AG10803 (cell line): ENCODE measurements around the gene FGFR2.
A peak's percentile ranks its signal among the peaks of the same experiment; 100 is the strongest.

Experiments used
- DNase-seq: peaks from one replicate; pipeline ENCODE4 v3.0.0; 2010; ENCODE audit warnings: low read depth
- H3K4me3 ChIP-seq: 2 replicates; pipeline ENCODE4 v1.5.1; 2011; ENCODE audit warnings: mild to moderate bottlenecking, low read length, control low read depth
- TF ChIP-seq, protein P1 (sequence below): conservative IDR thresholded peaks from 2 replicates; pipeline ENCODE4 v1.5.1; 2011; ENCODE audit warnings: mild to moderate bottlenecking, low read length, control low read depth, inconsistent platforms

FGFR2 gene

DNA sequence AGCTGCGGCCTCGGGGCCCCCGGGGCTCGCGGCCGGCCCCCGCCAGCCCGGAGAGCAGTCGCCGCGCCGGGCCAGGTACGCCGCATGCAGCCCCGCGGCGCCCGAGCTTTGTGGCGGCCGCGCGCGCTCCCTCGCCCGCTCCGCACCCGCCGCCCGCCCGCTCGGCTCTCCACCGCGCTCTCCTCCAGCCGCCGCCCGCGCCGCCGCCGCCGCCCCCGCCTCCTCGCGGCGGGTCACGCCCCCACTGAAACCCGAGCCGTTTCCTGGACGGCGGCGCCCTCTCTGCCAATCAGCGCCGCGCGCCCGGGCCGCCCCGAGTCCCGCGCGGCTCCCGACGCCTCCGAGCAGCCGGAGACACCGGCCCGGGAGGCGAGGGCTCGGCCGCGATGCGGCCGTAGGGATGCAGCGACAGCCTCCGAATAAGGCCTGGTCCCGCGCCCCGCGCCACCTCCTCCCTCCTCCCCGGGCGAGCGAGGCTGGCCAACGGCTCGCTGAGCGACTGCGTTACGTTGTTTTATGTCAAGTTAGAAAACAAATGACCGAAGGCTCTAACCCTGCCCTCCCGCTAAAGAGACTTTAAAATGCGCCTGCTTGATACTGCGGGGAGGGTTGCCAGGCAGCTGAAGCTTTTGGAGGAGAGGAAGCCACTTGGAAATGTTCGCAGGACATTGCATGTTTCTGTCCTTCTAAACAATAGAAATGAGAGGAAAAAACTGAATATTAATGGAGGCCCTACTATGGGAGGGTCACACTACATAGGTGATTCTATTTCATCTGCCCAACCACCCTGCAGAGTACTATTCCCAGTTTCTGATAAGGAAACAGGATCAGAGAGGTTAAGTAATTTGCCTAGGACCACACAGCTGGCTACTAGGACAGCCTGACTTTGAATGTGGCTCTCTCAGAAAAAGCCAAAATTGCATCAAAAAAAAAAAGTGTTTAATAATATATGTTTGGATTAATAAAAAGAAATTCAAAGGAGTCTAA, at the start of gene FGFR2:
FGFR2 (minus strand) TSS at position 182 of the 987 bp plus-strand sequence. CDS start 4,627 bp downstream, outside the sequence.
- TF ChIP-seq, protein P1, sequence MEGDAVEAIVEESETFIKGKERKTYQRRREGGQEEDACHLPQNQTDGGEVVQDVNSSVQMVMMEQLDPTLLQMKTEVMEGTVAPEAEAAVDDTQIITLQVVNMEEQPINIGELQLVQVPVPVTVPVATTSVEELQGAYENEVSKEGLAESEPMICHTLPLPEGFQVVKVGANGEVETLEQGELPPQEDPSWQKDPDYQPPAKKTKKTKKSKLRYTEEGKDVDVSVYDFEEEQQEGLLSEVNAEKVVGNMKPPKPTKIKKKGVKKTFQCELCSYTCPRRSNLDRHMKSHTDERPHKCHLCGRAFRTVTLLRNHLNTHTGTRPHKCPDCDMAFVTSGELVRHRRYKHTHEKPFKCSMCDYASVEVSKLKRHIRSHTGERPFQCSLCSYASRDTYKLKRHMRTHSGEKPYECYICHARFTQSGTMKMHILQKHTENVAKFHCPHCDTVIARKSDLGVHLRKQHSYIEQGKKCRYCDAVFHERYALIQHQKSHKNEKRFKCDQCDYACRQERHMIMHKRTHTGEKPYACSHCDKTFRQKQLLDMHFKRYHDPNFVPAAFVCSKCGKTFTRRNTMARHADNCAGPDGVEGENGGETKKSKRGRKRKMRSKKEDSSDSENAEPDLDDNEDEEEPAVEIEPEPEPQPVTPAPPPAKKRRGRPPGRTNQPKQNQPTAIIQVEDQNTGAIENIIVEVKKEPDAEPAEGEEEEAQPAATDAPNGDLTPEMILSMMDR, result no peak
- DNase-seq, result peak; percentile 47
- H3K4me3 ChIP-seq, result peak within 1 kb of the TSS; percentile 45

DNA sequence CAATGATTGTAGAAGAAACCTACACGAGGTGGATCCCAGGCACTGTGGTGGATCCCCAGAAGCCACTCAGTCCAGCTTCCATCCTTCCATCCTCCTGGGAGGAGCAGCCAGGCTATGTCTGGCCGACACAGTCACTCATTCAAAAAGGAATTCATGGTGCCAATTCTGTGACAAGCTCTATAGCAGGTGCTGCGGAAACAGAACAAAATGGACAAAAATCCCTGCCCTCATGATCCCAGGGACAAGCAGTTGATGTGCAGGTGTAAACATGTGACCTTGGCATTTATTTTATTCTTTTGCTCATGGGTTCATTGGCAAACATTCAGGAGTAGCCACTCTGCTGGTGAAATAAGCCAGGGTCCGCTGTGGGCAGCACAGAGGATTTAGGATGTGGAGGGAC, 49.2 kb upstream of the FGFR2 start:
- TF ChIP-seq, protein P1, result no peak
- no peak for DNase-seq
- H3K4me3 ChIP-seq, result no peak overlapping the region

DNA sequence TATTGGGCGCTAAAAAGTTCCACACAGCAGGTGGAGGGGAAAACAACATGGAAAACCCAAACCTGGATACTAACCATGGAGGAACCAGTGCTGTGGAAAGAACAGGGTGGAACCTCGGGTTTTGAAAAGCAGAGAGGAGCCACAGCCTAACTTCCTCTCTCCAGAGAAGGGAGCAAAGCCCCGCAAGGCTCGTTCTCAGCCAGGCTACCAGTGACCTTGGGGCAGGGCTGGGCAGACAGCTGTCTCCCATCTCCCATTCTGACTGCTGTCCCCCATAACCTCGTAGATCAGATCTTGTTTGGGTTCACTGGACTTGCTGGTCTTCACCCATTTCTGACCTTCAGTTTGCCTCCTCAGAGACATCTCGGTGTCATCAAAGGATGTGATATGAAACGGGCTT, 47.5 kb upstream of the FGFR2 start:
- TF ChIP-seq, protein P1, result no peak
- no peak for DNase-seq
- no peak overlapping the region for H3K4me3 ChIP-seq

DNA sequence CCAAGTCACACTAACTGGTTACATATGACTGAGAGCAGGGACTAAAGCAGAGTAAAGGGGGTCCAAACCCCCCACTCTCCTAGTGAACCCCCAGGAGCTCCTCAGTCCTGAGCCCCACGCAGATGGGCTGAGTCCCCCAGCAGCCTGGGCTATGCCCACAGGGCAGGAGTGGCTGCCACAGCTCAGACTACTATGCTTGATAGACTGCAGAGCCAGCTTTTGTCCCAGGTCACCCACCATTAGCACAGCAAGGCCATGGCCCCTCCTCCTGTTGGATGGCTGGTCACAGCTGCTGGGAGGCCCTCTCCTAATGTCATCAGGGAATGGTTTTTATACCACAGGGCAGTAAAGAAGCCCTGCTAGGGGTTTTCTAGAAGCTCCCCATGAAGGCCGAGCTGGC, 46.3 kb upstream of the FGFR2 start:
- TF ChIP-seq, protein P1, result no peak
- H3K4me3 ChIP-seq, result no peak overlapping the region
- DNase-seq, result no peak

DNA sequence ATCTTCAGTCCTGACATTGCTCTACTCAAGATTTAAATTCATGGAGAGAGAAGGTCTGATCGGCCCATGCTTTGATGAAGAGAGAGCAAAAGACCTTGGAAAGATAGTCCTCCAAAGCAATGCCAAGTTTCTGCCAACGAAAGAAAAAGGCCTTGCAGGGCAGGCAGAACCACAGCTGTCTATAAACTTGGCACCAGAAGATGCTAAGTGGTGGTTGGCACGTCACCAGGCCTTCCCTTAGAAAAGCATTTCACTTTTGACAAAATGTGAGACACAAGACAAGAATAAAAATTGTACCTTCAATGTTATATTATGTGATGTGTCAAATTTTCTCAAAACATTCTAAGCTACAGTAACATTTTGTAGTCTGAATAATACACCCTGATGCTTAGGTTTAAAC, 42.0 kb upstream of the FGFR2 start:
- no peak overlapping the region for H3K4me3 ChIP-seq
- TF ChIP-seq, protein P1, result no peak
- no peak for DNase-seq

DNA sequence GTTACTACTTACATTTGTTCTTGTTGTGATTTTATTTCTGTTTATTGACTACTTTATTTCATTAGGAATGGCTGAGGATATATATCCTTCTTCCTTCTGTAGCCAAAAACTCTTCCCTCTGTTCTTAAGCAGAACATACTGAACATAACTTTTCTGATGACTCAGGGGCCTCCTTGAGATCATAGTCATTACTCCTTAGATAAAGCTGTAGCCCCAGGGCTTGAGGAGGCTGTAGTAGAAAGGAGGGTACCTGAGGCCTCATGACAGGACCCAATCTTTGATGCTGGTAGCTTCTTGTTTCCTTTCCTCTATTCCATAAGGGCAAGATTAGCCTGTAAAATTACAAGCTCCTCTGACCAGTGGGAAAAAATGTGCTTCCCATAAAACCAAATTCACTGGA, 41.2 kb upstream of the FGFR2 start:
- H3K4me3 ChIP-seq, result no peak overlapping the region
- TF ChIP-seq, protein P1, result no peak
- no peak for DNase-seq

DNA sequence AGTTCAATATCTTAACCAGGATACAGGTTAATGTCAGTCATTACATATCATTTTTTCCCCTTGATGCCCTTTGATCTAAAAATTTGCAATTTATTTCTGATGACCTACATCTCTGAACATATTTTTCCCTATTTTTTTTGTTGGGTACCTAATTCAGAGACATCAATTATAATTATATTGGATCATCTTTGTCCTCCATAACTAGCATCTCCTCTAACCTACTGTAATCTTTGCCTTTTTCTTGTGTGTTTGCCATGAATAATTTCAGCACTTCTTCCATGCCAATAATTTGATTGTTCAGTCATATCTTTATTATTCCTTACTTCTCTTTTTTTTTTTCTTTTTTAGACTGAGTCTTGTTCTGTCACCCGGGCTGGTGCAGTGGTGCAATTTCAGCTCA, 39.2 kb upstream of the FGFR2 start:
- DNase-seq, result no peak
- TF ChIP-seq, protein P1, result no peak

More for the DNA sequence above, 39.2 kb upstream of the FGFR2 start:
- no peak overlapping the region for H3K4me3 ChIP-seq
